HG02943 (cell line): ENCODE results near the gene TAOK3.

Experiments used
- ATAC-seq: cut with Tn5 transposase; IDR thresholded peaks from one replicate; pipeline ENCODE4 v1.9.1; 2021; ENCODE audit warnings: mild to moderate bottlenecking, low read depth, moderate library complexity; ENCODE audit not compliant: unreplicated experiment

The TAOK3 gene

GRCh38 chr12:118237052-118237665 is 135.5 kb downstream of the TAOK3 start:
- peak; percentile 81 for ATAC-seq

- ATAC-seq, result no peak
Measured at GRCh38 chr12:118220702-118221101, 152.0 kb downstream of the TAOK3 start.

GRCh38 chr12:118219772-118220171 is 152.9 kb downstream of the TAOK3 start:
- no peak for ATAC-seq

GRCh38 chr12:118219106-118219505 is 153.6 kb downstream of the TAOK3 start:
- no peak for ATAC-seq

- ATAC-seq, result no peak
Measured at GRCh38 chr12:118213452-118213851, 159.3 kb downstream of the TAOK3 start.

- ATAC-seq, result no peak
Measured at GRCh38 chr12:118212606-118213005, 160.1 kb downstream of the TAOK3 start.

- no peak for ATAC-seq
Measured at GRCh38 chr12:118206107-118206412, 166.6 kb downstream of the TAOK3 start.

GRCh38 chr12:118193958-118194357 is 178.7 kb downstream of the TAOK3 start:
- ATAC-seq, result no peak

- ATAC-seq, result no peak
Measured at GRCh38 chr12:118193477-118193876, 179.2 kb downstream of the TAOK3 start.

GRCh38 chr12:118190266-118190665 is 182.4 kb downstream of the TAOK3 start:
- no peak for ATAC-seq

GRCh38 chr12:118189741-118190191 is 182.9 kb downstream of the TAOK3 start:
- ATAC-seq, result no peak

GRCh38 chr12:118188690-118189371 is 183.9 kb downstream of the TAOK3 start:
- no peak for ATAC-seq

GRCh38 chr12:118187751-118188435 is 184.8 kb downstream of the TAOK3 start:
- ATAC-seq, result no peak

- ATAC-seq, result no peak
Measured at GRCh38 chr12:118185602-118186397, 186.9 kb downstream of the TAOK3 start.

- ATAC-seq, result no peak
Measured at GRCh38 chr12:118183711-118184110, 189.0 kb downstream of the TAOK3 start.

- no peak for ATAC-seq
Measured at GRCh38 chr12:118183155-118183554, 189.6 kb downstream of the TAOK3 start.

GRCh38 chr12:118175823-118176447 is 196.8 kb downstream of the TAOK3 start:
- peak; percentile 77 for ATAC-seq

GRCh38 chr12:118166946-118167345 is 205.8 kb downstream of the TAOK3 start:
- peak; percentile 97 for ATAC-seq

GRCh38 chr12:118164798-118165486 is 207.8 kb downstream of the TAOK3 start:
- no peak for ATAC-seq

GRCh38 chr12:118160536-118160935 is 212.2 kb downstream of the TAOK3 start:
- no peak for ATAC-seq
